HL-60/S4 treated with retinoic acid at 250 ng/mL for 4 days and 3 days (cell line): ENCODE measurements around the gene WDFY3.

Experiments
- in situ Hi-C: fragments of 300-500 bp; cut with MboI; formaldehyde crosslinking; loops from 2 replicates; pipeline ENCODE4 v1.7.0; 2022; ENCODE audit warnings: low sequenced_read_pairs

WDFY3 gene

GRCh38 chr4:84954982-84955567 lies 11.4 kb downstream of the WDFY3 start:
- in situ Hi-C loops, result loop anchor here (25.0 kb wide), 1 partner anchor 193 kb away; no protein-coding TSS in a partner anchor

GRCh38 chr4:84952776-84953175 lies 13.7 kb downstream of the WDFY3 start:
- in situ Hi-C loops, result loop anchor here (25.0 kb wide), 1 partner anchor 190 kb away; no protein-coding TSS in a partner anchor

- in situ Hi-C loops, result loop anchor here (25.0 kb wide), 1 partner anchor 190 kb away; no protein-coding TSS in a partner anchor
Observed at GRCh38 chr4:84952004-84952403, 14.5 kb downstream of the WDFY3 start.

- in situ Hi-C loops, result no loop called here
Observed at GRCh38 chr4:84948056-84948455, 18.4 kb downstream of the WDFY3 start.

GRCh38 chr4:84944947-84945346 lies 21.5 kb downstream of the WDFY3 start:
- in situ Hi-C loops, result no loop called here

- in situ Hi-C loops, result no loop called here
Observed at GRCh38 chr4:84940960-84941359, 25.5 kb downstream of the WDFY3 start.

- in situ Hi-C loops, result no loop called here
Observed at GRCh38 chr4:84939113-84939512, 27.4 kb downstream of the WDFY3 start.

GRCh38 chr4:84938316-84938715 lies 28.2 kb downstream of the WDFY3 start:
- in situ Hi-C loops, result no loop called here

GRCh38 chr4:84937381-84937977 lies 29.0 kb downstream of the WDFY3 start:
- in situ Hi-C loops, result no loop called here

- in situ Hi-C loops, result no loop called here
Observed at GRCh38 chr4:84936123-84936522, 30.4 kb downstream of the WDFY3 start.

GRCh38 chr4:84932462-84932861 lies 34.0 kb downstream of the WDFY3 start:
- in situ Hi-C loops, result no loop called here

GRCh38 chr4:84931961-84932360 lies 34.5 kb downstream of the WDFY3 start:
- in situ Hi-C loops, result no loop called here

GRCh38 chr4:84931274-84931673 lies 35.2 kb downstream of the WDFY3 start:
- in situ Hi-C loops, result no loop called here

- in situ Hi-C loops, result no loop called here
Observed at GRCh38 chr4:84928089-84928488, 38.4 kb downstream of the WDFY3 start.

- in situ Hi-C loops, result no loop called here
Observed at GRCh38 chr4:84927428-84927827, 39.1 kb downstream of the WDFY3 start.

GRCh38 chr4:84925558-84925957 lies 40.9 kb downstream of the WDFY3 start:
- in situ Hi-C loops, result no loop called here

- in situ Hi-C loops, result no loop called here
Observed at GRCh38 chr4:84924434-84924833, 42.1 kb downstream of the WDFY3 start.

GRCh38 chr4:84920617-84921016 lies 45.9 kb downstream of the WDFY3 start:
- in situ Hi-C loops, result no loop called here

GRCh38 chr4:84917869-84918600 lies 48.5 kb downstream of the WDFY3 start:
- in situ Hi-C loops, result no loop called here

- in situ Hi-C loops, result no loop called here
Observed at GRCh38 chr4:84917086-84917821, 49.2 kb downstream of the WDFY3 start.

- in situ Hi-C loops, result no loop called here
Observed at GRCh38 chr4:84916227-84916626, 50.3 kb downstream of the WDFY3 start.
